ENCODE measurements around the gene ENPP3. TPM values are rescaled to one million over a fixed set of nuclear protein-coding genes. Genes with fewer than 3 reads are reported as not detected.

Gene ENPP3
- total and polyA plus RNA-seq, 2 experiments from 2014 or later, result not detected

DNA sequence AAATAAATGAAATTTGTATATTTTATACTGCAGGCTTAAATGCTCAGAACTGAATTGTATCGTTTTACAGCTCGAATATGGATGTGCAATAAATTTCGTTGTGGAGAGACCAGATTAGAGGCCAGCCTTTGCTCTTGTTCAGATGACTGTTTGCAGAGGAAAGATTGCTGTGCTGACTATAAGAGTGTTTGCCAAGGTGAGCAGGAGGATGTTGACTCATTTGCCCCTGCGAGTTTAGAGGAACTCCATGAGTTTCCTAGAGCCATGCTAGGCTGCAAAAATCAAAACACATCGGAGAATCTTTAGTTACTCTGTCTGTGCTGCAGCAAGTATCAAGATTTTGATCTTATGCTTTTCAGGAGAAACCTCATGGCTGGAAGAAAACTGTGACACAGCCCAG lies 15.4 kb downstream of the ENPP3 start (continued):
- TF ChIP-seq CTCF (conservative IDR thresholded peaks at IDR 0.05; ENCODE audit: low read depth in 2 of 2) (no peak), CREB1 (CRISPR knock-in tag; IDR thresholded peaks at IDR 0.05; ENCODE audit: low read depth) (no peak)

DNA sequence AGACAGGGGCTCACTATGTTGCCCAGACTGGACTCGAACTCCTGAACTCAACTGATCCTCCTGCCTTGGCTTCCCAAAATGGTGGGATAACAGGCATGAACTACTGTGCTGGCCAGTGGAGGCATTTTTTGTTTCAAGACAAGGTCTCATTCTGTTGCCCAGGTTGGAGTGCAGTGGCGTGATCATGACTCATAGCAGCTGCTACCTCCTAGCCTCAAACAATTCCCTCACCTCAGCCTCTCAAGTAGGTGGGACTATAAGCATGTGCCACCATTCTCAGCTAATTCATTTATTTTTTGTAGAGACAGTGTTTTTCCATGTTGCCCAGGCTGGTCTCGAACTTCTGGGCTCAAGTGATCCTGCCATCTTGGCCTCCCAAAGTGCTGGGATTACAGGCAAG lies 17.2 kb downstream of the ENPP3 start:
- Mint-ChIP-seq H3K4me3 (no peak overlapping the region), H3K4me1 (no peaks in the 10 kb centered on the region), H3K27ac (no peak overlapping the region), H3K27me3 (ENCODE audit: insufficient read depth, low read depth, poor library complexity) (peaks cover 3% of the 10 kb centered on the region), H3K36me3 (ENCODE audit: low read depth) (no peaks in the 10 kb centered on the region), H3K9me3 (no peaks in the 10 kb centered on the region)
- no peaks in the 10 kb centered on the region for H3K27me3 ChIP-seq (ENCODE audit: insufficient read depth)
- H3K4me2 ChIP-seq, result no peak overlapping the region
- DNase-seq (ENCODE audit: low spot score) (no peak), ATAC-seq (no peak)
- 0 out of 2 replicates have a peak, but pooled peaks cover 2% of the 10 kb centered on the region for H3K9me2 ChIP-seq (ENCODE audit: insufficient read depth)
- no peak overlapping the region for H3K27ac ChIP-seq (ENCODE audit: low read depth)
- H3K36me3 ChIP-seq (ENCODE audit: insufficient read depth), result no peaks in the 10 kb centered on the region
- no peak overlapping the region for H2AFZ ChIP-seq
- H4K20me1 ChIP-seq (replicated peaks; ENCODE audit: insufficient read depth), result no peaks in the 10 kb centered on the region
- no peaks in the 10 kb centered on the region for H3K4me1 ChIP-seq (ENCODE audit: insufficient read depth)
- H3F3A ChIP-seq (replicated peaks; ENCODE audit: low read depth), result no peaks in the 10 kb centered on the region
- no peak overlapping the region for H3K4me3 ChIP-seq
- no peaks in the 10 kb centered on the region for H3K79me2 ChIP-seq (replicated peaks; ENCODE audit: insufficient read depth)
- no peak for TF ChIP-seq EZH2phosphoT487 (IDR thresholded peaks at IDR 0.05; ENCODE audit: unreplicated experiment)
- no peak for TF ChIP-seq ZNF114 (CRISPR knock-in tag; IDR thresholded peaks at IDR 0.05)
- TF ChIP-seq, protein P1, sequence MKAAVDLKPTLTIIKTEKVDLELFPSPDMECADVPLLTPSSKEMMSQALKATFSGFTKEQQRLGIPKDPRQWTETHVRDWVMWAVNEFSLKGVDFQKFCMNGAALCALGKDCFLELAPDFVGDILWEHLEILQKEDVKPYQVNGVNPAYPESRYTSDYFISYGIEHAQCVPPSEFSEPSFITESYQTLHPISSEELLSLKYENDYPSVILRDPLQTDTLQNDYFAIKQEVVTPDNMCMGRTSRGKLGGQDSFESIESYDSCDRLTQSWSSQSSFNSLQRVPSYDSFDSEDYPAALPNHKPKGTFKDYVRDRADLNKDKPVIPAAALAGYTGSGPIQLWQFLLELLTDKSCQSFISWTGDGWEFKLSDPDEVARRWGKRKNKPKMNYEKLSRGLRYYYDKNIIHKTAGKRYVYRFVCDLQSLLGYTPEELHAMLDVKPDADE (IDR thresholded peaks at IDR 0.05), result no peak
- TF ChIP-seq EZH2 (IDR thresholded peaks at IDR 0.05; ENCODE audit: low read depth, unreplicated experiment), result no peak
- TF ChIP-seq CTCF (conservative IDR thresholded peaks at IDR 0.05; ENCODE audit: low read depth in 2 of 2), result no peak
- no peak for TF ChIP-seq NANOG (IDR thresholded peaks at IDR 0.05; ENCODE audit: borderline replicate concordance)
- TF ChIP-seq CREB1 (CRISPR knock-in tag; IDR thresholded peaks at IDR 0.05; ENCODE audit: low read depth), result no peak
- no peak for TF ChIP-seq STAT1 (IDR thresholded peaks at IDR 0.05; ENCODE audit: unreplicated experiment)
- TF ChIP-seq ZNF331 (CRISPR knock-in tag; IDR thresholded peaks at IDR 0.05; ENCODE audit: low read depth), result no peak
- no peak for TF ChIP-seq POLR2AphosphoS5 (IDR thresholded peaks at IDR 0.05; ENCODE audit: low read depth)
- no peak for TF ChIP-seq JUNB (IDR thresholded peaks at IDR 0.05; ENCODE audit: unreplicated experiment)
- TF ChIP-seq, protein P2, sequence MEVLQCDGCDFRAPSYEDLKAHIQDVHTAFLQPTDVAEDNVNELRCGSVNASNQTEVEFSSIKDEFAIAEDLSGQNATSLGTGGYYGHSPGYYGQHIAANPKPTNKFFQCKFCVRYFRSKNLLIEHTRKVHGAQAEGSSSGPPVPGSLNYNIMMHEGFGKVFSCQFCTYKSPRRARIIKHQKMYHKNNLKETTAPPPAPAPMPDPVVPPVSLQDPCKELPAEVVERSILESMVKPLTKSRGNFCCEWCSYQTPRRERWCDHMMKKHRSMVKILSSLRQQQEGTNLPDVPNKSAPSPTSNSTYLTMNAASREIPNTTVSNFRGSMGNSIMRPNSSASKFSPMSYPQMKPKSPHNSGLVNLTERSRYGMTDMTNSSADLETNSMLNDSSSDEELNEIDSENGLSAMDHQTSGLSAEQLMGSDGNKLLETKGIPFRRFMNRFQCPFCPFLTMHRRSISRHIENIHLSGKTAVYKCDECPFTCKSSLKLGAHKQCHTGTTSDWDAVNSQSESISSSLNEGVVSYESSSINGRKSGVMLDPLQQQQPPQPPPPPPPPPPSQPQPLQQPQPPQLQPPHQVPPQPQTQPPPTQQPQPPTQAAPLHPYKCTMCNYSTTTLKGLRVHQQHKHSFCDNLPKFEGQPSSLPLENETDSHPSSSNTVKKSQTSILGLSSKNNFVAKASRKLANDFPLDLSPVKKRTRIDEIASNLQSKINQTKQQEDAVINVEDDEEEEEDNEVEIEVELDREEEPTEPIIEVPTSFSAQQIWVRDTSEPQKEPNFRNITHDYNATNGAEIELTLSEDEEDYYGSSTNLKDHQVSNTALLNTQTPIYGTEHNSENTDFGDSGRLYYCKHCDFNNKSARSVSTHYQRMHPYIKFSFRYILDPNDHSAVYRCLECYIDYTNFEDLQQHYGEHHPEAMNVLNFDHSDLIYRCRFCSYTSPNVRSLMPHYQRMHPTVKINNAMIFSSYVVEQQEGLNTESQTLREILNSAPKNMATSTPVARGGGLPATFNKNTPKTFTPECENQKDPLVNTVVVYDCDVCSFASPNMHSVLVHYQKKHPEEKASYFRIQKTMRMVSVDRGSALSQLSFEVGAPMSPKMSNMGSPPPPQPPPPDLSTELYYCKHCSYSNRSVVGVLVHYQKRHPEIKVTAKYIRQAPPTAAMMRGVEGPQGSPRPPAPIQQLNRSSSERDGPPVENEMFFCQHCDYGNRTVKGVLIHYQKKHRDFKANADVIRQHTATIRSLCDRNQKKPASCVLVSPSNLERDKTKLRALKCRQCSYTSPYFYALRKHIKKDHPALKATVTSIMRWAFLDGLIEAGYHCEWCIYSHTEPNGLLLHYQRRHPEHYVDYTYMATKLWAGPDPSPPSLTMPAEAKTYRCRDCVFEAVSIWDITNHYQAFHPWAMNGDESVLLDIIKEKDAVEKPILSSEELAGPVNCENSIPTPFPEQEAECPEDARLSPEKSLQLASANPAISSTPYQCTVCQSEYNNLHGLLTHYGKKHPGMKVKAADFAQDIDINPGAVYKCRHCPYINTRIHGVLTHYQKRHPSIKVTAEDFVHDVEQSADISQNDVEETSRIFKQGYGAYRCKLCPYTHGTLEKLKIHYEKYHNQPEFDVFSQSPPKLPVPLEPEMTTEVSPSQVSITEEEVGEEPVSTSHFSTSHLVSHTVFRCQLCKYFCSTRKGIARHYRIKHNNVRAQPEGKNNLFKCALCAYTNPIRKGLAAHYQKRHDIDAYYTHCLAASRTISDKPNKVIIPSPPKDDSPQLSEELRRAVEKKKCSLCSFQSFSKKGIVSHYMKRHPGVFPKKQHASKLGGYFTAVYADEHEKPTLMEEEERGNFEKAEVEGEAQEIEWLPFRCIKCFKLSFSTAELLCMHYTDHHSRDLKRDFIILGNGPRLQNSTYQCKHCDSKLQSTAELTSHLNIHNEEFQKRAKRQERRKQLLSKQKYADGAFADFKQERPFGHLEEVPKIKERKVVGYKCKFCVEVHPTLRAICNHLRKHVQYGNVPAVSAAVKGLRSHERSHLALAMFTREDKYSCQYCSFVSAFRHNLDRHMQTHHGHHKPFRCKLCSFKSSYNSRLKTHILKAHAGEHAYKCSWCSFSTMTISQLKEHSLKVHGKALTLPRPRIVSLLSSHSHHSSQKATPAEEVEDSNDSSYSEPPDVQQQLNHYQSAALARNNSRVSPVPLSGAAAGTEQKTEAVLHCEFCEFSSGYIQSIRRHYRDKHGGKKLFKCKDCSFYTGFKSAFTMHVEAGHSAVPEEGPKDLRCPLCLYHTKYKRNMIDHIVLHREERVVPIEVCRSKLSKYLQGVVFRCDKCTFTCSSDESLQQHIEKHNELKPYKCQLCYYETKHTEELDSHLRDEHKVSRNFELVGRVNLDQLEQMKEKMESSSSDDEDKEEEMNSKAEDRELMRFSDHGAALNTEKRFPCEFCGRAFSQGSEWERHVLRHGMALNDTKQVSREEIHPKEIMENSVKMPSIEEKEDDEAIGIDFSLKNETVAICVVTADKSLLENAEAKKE (CRISPR knock-in tag; IDR thresholded peaks at IDR 0.05), result no peak
